ENCODE results near the gene MT2A. TPM values are rescaled to one million over a fixed set of nuclear protein-coding genes. Genes with fewer than 3 reads are reported as not detected.
"Not testable (repeated sequence)": the region's sequence is repeated elsewhere in the genome, so short reads cannot be mapped to it uniquely, and the experiment has no call there.

Gene MT2A
- total RNA-seq, 2 experiments from 2014 or later: 141 to 144 TPM

DNA sequence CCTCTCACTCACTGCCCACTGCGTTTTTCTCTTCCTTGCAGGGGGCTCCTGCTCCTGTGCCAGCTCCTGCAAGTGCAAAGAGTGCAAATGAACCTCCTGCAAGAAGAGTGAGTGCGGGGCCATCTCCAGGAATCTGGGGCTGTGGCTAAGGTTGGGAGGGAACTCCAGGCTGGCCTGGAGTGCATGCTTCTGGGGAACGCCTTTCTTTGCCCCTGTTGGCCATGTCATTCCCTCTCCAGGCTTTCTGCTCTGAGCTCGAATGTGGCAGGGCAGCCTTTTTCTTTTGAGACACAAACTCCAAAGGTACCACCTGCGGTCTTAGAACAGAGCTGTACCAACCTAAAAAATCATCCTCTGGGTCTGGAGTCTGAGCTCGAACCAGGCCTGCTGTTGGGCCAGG, 9.8 kb downstream of the MT2A start:
- Mint-ChIP-seq H3K36me3 (ENCODE audit: low read depth) (no peaks in the 10 kb centered on the region), H3K4me1 (ENCODE audit: low read depth) (peaks cover 38% of the 10 kb centered on the region), H3K9me3 (no peaks in the 10 kb centered on the region), H3K4me3 (peak overlapping the region; percentile 66), H3K27ac (no peak overlapping the region), H3K27me3 (peaks cover 12% of the 10 kb centered on the region)
- POLR2A ChIA-PET: interaction anchor here (0.7 kb wide), 1 partner anchor 84 kb away, joined by 3 read pairs; no protein-coding TSS in a partner anchor
- no peak for DNase-seq
- no peak for ATAC-seq
- CTCF ChIA-PET: interaction anchor here (1.1 to 2.4 kb wide), 5 partner anchors 8 to 84 kb away, joined by 3 to 11 read pairs (median 3); no protein-coding TSS in a partner anchor
- TF ChIP-seq, protein P1, sequence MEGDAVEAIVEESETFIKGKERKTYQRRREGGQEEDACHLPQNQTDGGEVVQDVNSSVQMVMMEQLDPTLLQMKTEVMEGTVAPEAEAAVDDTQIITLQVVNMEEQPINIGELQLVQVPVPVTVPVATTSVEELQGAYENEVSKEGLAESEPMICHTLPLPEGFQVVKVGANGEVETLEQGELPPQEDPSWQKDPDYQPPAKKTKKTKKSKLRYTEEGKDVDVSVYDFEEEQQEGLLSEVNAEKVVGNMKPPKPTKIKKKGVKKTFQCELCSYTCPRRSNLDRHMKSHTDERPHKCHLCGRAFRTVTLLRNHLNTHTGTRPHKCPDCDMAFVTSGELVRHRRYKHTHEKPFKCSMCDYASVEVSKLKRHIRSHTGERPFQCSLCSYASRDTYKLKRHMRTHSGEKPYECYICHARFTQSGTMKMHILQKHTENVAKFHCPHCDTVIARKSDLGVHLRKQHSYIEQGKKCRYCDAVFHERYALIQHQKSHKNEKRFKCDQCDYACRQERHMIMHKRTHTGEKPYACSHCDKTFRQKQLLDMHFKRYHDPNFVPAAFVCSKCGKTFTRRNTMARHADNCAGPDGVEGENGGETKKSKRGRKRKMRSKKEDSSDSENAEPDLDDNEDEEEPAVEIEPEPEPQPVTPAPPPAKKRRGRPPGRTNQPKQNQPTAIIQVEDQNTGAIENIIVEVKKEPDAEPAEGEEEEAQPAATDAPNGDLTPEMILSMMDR (IDR thresholded peaks at IDR 0.05): no peak
- intact Hi-C loops (cut with micrococcal nuclease): no loop called here

DNA sequence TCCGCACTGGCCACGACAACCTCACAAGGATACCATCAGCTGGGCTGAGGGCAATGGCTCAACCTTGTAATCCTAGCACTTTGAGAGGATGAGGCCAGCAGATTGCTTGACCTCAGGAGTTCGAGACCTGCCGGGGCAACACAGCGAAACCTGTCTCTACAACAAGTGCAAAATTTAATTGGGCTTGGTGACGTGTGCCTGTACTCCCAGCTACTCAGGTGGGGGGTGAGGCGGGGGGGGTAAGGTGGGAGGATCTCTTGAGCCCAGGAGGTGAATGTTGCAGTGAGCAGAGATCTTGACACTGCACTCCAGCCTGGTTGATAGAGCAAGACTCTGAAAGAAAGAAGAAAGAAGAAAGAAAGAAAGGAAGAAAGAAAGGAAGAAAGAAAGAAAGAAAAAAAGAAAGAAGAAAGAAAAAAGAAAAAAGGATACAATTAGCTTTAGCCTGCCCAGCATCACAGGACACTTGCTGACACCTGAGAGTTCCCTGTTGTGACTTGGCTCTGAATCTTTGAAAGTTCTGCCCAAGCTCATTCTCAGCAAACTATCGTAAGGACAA, 12.0 kb downstream of the MT2A start:
- no peak for ATAC-seq
- Mint-ChIP-seq H3K9me3 (no peaks in the 10 kb centered on the region), H3K4me1 (ENCODE audit: low read depth) (peaks cover 22% of the 10 kb centered on the region), H3K27ac (no peak overlapping the region), H3K27me3 (peaks cover 16% of the 10 kb centered on the region), H3K4me3 (no peak overlapping the region), H3K36me3 (ENCODE audit: low read depth) (no peaks in the 10 kb centered on the region)
- POLR2A ChIA-PET: interaction anchor here (0.9 kb wide), 1 partner anchor 12 kb away, joined by 3 read pairs; the partner anchor contains the start of gene MT1M
- DNase-seq: no peak
- TF ChIP-seq, protein P1 (IDR thresholded peaks at IDR 0.05): no peak
- intact Hi-C loops (cut with micrococcal nuclease): no loop called here
- CTCF ChIA-PET: interaction anchor here (1.1 to 1.4 kb wide), 2 partner anchors 20 to 81 kb away, joined by 4 read pairs; no protein-coding TSS in a partner anchor

DNA sequence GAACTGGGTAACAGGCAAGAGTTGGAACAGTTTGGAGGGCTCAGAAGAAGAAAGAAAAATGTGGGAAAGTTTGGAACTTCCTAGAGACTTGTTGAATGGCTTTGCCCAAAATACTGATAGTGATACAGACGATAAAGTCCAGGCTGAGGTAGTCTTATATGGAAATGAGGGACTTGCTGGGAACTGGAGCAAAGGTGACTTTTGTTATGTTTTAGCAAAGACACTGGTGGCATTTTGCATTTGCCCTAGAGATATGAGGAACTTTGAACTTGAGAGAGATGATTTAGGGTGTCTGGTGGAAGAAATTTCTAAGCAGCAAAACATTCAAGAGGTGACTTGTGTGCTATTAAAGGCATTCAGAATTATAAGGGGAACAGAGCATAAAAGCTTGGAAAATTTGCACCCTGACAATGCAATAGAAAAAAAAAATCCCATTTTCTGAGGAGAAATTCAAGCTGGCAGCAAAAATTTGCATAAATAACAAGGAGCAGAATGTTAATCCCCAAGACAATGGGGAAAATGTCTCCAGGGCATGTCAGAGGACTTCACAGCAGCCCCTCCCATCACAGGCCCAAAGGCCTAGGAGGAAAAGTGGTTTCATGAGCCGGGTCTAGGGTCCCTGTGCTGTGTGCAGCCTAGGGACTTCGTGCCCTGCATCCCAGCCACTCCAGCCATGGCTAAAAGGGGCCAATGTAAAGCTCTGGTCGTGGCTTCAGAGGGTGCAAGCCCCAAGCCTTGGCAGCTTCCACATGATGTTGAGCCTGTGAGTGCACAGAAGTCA, 13.5 kb downstream of the MT2A start:
- POLR2A ChIA-PET: interaction anchor here (1.1 kb wide), 1 partner anchor 12 kb away, joined by 3 read pairs; no protein-coding TSS in a partner anchor
- H3K27me3 Mint-ChIP-seq: peaks cover 26% of the 10 kb centered on the region
- H3K36me3 Mint-ChIP-seq (ENCODE audit: low read depth); H3K4me3 Mint-ChIP-seq; intact Hi-C loops (cut with micrococcal nuclease); H3K27ac Mint-ChIP-seq; H3K9me3 Mint-ChIP-seq; ATAC-seq; DNase-seq: not testable (repeated sequence)
- H3K4me1 Mint-ChIP-seq (ENCODE audit: low read depth): peaks cover 25% of the 10 kb centered on the region
- CTCF ChIA-PET: interaction anchor here (1.9 kb wide), 1 partner anchor 27 kb away, joined by 5 read pairs; no protein-coding TSS in a partner anchor

DNA sequence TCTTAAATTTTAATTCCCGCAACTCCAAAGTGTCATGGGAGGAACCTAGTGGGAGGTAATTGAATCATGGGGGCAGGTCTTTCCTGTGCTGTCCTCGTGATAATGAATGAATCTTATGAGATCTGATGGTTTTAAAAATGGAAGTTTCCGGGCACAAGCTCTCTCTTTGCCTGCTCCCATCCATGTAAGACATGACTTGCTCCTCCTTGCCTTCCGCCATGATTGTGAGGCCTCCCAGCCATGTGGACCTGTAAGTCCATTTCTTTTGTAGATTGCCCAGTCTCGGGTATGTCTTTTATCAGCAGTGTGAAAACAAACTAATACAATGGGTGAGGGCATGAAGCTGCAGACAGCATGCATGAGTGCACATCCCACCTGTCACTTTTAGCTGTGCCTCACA, 14.8 kb downstream of the MT2A start:
- H3K4me3 Mint-ChIP-seq; ATAC-seq; H3K36me3 Mint-ChIP-seq (ENCODE audit: low read depth); H3K27ac Mint-ChIP-seq; intact Hi-C loops (cut with micrococcal nuclease); DNase-seq; H3K9me3 Mint-ChIP-seq: not testable (repeated sequence)
- POLR2A ChIA-PET: interaction anchor here (0.9 to 1.1 kb wide), 2 partner anchors 13 kb away, joined by 3 read pairs; no protein-coding TSS in a partner anchor
- Mint-ChIP-seq H3K4me1 (ENCODE audit: low read depth) (peaks cover 15% of the 10 kb centered on the region), H3K27me3 (peaks cover 23% of the 10 kb centered on the region)
- CTCF ChIA-PET: interaction anchor here (1.0 to 1.9 kb wide), 5 partner anchors 17 to 33 kb away, joined by 3 to 5 read pairs (median 4); no protein-coding TSS in a partner anchor

DNA sequence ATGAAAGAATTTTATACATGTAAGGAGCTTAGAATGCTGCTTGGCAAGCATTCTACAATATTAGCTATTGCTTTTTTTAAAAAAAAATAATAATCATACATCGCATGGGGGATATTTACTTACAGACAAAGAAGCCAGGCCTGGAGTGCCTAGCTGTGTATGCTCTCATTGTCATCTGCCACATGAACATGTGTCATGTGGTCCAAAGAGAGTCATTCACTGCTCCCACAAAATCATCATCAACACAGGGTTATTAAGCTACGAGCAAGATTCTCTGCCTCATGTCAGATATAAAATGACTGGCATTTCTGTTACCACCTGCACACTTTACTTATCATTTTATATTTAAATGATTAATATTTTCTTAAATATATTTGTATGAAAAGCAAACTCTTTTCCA, 15.3 kb downstream of the MT2A start:
- intact Hi-C loops (cut with micrococcal nuclease): no loop called here
- ATAC-seq (no peak), DNase-seq (no peak)
- TF ChIP-seq, protein P1 (IDR thresholded peaks at IDR 0.05): no peak
- Mint-ChIP-seq H3K9me3 (no peaks in the 10 kb centered on the region), H3K4me1 (ENCODE audit: low read depth) (peaks cover 15% of the 10 kb centered on the region), H3K27me3 (peaks cover 22% of the 10 kb centered on the region), H3K4me3 (no peak overlapping the region), H3K36me3 (ENCODE audit: low read depth) (no peaks in the 10 kb centered on the region), H3K27ac (no peak overlapping the region)
- ChIA-PET CTCF (interaction anchor here (1.0 to 1.9 kb wide), 5 partner anchors 17 to 32 kb away, joined by 3 to 5 read pairs (median 4); no protein-coding TSS in a partner anchor), POLR2A (interaction anchor here (0.6 to 0.9 kb wide), 3 partner anchors 14 to 366 kb away, joined by 3 to 6 read pairs (median 3); no protein-coding TSS in a partner anchor)
